ENCODE results near the gene FCMR. TPM values are rescaled to one million over a fixed set of nuclear protein-coding genes. Genes with fewer than 3 reads are reported as not detected.

FCMR gene, protein sequence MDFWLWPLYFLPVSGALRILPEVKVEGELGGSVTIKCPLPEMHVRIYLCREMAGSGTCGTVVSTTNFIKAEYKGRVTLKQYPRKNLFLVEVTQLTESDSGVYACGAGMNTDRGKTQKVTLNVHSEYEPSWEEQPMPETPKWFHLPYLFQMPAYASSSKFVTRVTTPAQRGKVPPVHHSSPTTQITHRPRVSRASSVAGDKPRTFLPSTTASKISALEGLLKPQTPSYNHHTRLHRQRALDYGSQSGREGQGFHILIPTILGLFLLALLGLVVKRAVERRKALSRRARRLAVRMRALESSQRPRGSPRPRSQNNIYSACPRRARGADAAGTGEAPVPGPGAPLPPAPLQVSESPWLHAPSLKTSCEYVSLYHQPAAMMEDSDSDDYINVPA
- 1 to 10 TPM; 1.6 to 5.6 (median 4.6) TPM for total RNA-seq
- long read RNA-seq, donor 1: 0 reads
- long read RNA-seq, donor 2: 0 reads

DNA sequence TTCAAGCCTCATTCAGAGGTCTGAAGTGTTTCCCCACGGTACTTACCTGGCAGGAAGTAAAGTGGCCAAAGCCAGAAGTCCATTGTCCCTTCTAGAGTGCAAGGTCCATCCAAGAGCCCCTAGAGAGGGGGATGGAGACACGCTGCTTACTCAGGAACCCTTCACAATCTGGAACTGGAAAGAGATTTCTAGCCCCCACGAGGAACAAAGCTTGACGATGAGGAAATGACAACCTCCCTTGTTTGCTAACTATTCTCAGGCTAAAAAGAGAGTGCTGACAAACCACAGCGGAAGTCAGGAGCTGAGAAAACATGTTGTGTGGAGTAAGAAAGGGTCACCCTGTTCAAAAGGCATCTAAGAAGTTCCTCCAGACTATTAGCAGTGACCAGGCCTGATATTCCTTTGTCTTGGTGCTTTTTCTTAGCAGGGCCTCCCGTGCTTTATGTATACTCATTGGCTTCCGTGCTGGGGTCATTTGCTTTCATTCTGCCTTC, at the start of gene FCMR:
Gene FCMR (minus strand): TSS at position 170 of the 494 bp plus-strand sequence. CDS start 87 bp downstream, at position 83.
- no peak within 1 kb of the TSS for H3K4me3 ChIP-seq
- intact Hi-C loops (cut with DNase I, micrococcal nuclease): no loop called here
- peak in 1 of 3 donors; percentile 57 for DNase-seq

DNA sequence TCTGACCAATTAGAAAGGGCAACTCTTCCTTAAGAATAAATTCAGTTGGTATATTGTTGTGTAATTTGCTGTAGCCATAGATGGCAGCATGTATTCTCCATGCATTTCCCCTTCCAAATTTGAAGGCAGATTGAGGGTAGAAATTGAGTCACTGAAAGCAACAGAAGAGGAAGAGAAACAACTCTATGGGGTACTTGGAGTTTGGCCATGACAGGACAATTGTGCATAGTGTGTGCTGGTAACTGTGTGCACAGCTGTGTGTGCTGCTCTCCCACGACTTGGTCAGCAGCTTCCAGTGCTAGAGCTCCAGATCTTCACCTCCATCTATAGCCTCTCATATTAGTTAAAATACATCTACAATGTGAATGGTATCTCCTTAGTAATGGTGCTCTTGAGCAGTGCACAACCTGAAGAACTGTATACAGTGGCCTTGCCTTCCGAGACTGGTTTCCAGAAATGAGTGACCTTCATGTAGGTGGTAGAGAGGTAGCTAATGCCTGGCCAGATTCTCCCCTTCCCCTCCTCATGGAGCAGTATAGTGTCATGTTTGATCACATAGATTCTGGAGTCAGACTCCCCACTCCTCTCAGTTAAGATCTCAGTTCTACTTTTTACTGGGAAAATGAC, 49.4 kb upstream of the FCMR start:
- intact Hi-C loops (cut with DNase I, micrococcal nuclease): no loop called here
- DNase-seq (peak in 1 of 3 donors; percentile 6), ATAC-seq (no peak)
- no peaks in the 10 kb centered on the region for H3K9me3 ChIP-seq
- TF ChIP-seq, protein P1, sequence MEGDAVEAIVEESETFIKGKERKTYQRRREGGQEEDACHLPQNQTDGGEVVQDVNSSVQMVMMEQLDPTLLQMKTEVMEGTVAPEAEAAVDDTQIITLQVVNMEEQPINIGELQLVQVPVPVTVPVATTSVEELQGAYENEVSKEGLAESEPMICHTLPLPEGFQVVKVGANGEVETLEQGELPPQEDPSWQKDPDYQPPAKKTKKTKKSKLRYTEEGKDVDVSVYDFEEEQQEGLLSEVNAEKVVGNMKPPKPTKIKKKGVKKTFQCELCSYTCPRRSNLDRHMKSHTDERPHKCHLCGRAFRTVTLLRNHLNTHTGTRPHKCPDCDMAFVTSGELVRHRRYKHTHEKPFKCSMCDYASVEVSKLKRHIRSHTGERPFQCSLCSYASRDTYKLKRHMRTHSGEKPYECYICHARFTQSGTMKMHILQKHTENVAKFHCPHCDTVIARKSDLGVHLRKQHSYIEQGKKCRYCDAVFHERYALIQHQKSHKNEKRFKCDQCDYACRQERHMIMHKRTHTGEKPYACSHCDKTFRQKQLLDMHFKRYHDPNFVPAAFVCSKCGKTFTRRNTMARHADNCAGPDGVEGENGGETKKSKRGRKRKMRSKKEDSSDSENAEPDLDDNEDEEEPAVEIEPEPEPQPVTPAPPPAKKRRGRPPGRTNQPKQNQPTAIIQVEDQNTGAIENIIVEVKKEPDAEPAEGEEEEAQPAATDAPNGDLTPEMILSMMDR (IDR thresholded peaks at IDR 0.05): no peak
- H3K36me3 ChIP-seq (ENCODE audit: low read depth): no peaks in the 10 kb centered on the region
- peaks cover 63% of the 10 kb centered on the region for H3K4me1 ChIP-seq (ENCODE audit: low read depth)
- H3K4me3 ChIP-seq: no peak overlapping the region

More for the DNA sequence above, at the start of gene FCMR:
- TF ChIP-seq, protein P1 (IDR thresholded peaks at IDR 0.05): no peak
- Histone ChIP-seq H3K4me1 (ENCODE audit: low read depth) (peaks cover 4% of the 10 kb centered on the region), H3K9me3 (no peaks in the 10 kb centered on the region), H3K36me3 (ENCODE audit: low read depth) (no peaks in the 10 kb centered on the region)
- peak; percentile 22 for ATAC-seq

DNA sequence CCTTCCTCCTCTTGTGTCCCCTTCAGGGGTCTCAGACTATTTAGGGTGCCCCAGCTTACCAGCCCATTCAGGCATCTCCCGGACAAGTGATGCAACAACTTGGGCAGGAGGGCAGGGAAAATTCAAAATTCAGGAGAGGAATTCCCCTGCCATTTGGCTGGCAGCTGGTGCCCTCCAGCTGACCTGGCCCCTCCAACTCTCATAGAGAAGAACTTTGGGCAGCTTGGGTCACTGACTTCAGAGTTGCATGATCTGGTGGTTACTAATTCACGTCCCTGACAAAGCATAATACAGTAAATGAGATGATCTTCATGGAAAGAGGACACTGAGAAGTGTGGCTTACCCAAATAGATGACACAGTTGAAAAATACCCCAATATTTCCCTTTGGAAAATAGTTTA, 48.7 kb upstream of the FCMR start, which contains the start of gene FCAMR:
Gene FCAMR (minus strand): TSS at position 15 of the 400 bp plus-strand sequence. CDS start 335 bp downstream, outside the sequence.
- TF ChIP-seq, protein P1 (IDR thresholded peaks at IDR 0.05): no peak
- Histone ChIP-seq H3K36me3 (ENCODE audit: low read depth) (no peaks in the 10 kb centered on the region), H3K4me3 (no peak within 1 kb of the TSS), H3K4me1 (ENCODE audit: low read depth) (peaks cover 63% of the 10 kb centered on the region), H3K9me3 (no peaks in the 10 kb centered on the region)
- DNase-seq: peak in 1 of 3 donors; percentile 1
- no peak for ATAC-seq
- intact Hi-C loops (cut with DNase I, micrococcal nuclease): no loop called here

DNA sequence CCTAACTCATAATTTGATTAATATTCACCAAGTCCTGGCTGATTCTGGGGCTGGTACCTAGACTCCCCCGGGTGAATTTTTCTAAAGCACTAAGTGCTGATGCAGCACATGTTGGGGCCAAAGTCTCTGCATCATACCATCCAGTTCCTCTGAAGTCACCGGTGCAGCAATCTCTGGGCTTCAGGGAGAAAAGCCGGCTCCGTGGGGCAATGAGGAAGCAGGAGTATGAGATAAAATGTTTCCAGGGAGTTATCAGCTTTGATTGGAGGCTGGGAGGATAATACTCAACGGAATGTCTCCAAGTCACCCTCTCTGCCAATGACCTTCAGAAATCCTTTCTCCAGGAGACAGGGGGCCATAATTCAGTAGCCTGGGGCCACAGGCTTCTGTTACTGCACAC, 47.3 kb upstream of the FCMR start:
- ATAC-seq: peak; percentile 87
- no peaks in the 10 kb centered on the region for H3K36me3 ChIP-seq (ENCODE audit: low read depth)
- H3K9me3 ChIP-seq: no peaks in the 10 kb centered on the region
- no peak overlapping the region for H3K4me3 ChIP-seq
- peaks cover 63% of the 10 kb centered on the region for H3K4me1 ChIP-seq (ENCODE audit: low read depth)
- TF ChIP-seq, protein P1 (IDR thresholded peaks at IDR 0.05): no peak
- intact Hi-C loops (cut with DNase I, micrococcal nuclease): no loop called here
- peak; percentile 76 to 84 (median 77) for DNase-seq

DNA sequence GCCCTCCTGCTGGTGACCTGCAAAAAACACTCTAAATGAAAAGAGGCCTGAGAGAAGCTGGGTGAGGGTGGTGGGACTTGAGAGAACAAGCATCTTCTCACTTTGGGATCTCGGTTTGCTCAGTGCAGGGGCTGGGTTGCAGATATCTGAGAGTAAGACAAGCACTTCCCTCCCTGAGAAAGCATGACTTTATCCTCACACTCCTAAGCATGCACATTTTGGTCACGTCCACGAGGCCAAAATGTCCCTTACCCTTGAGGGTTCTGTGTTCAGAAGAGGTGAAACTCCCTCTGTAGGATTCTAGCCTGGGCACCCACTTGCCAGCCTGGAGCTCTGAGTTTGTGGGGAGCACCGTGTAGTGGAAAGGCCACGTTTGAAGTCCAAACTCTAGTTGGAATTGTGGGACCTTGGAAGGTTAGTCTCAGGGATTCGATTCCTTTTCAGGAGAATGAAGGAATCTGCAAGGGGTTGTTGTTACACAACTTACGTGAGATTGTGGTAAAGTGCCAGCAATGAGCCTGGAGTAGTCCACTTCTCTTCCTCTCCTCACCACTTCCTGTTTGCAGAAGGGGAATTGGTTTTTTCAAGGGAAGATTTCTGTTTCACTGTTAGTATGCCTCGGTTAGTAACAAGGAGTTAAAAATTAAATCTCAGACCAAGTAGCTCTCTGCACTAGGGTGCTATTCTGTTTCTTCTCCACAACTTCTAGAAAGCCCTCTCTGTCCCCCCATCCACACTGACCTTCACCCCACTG, 45.5 kb upstream of the FCMR start:
- H3K4me1 ChIP-seq (ENCODE audit: low read depth): peaks cover 62% of the 10 kb centered on the region
- DNase-seq (no peak), ATAC-seq (peak; percentile 36)
- TF ChIP-seq, protein P1 (IDR thresholded peaks at IDR 0.05): no peak
- no peaks in the 10 kb centered on the region for H3K9me3 ChIP-seq
- H3K36me3 ChIP-seq (ENCODE audit: low read depth): no peaks in the 10 kb centered on the region
- intact Hi-C loops (cut with DNase I, micrococcal nuclease): no loop called here
- no peak overlapping the region for H3K4me3 ChIP-seq

Measured in mucosa of descending colon (tissue), 3 donors.